SK-N-SH (cell line): Measurements from ENCODE around the gene PLOD3. TPM values are rescaled to one million over a fixed set of nuclear protein-coding genes. Genes with fewer than 3 reads are reported as not detected.

Experiments
- CTCF ChIA-PET: fragments of 300-600, 350-600 bp; formaldehyde crosslinking; extraction: SDS; loops from one replicate; lab custom pipeline; 2021; lab: Yijun Ruan, JAX
- POLR2A ChIA-PET: fragments of 350-600 bp; sonication (Branson Sonifier 250); formaldehyde crosslinking; extraction: SDS; loops from one replicate; lab custom pipeline; 2020; ENCODE audit warnings: antibody characterized with exemption, inconsistent platforms; lab: Yijun Ruan, JAX
- DNase-seq: peaks from one replicate; pipeline ENCODE4 v3.0.0; 2012
- H2AFZ ChIP-seq: fragments of 200-600 bp; sonication (generic); 2 replicates; pipeline ENCODE4 v1.8.1; 2016; ENCODE audit warnings: antibody characterized with exemption, mild to moderate bottlenecking, low read depth
- H3F3A ChIP-seq: fragments of 200-600 bp; sonication (generic); replicated peaks from 2 replicates; pipeline ENCODE3; 2016; ENCODE audit warnings: antibody characterized with exemption, mild to moderate bottlenecking; ENCODE audit not compliant: insufficient read depth
- H3K27ac ChIP-seq, 2 experiments: fragments of 200-500 bp in 1 of 2; fragments of 200-600 bp in 1 of 2; sonication (Bioruptor generic) in 1 of 2; sonication (generic), shearing (Covaris generic) in 1 of 2; 2 replicates each; pipeline versions ENCODE4 v1.5.1 to v1.6.1; 2014 to 2016; ENCODE audit warnings: low read depth in 2 of 2, inconsistent platforms in 1 of 2, low read length in 1 of 2, mild to moderate bottlenecking in 1 of 2, mixed read lengths in 1 of 2
- H3K27me3 ChIP-seq: fragments of 200-600 bp; sonication (generic), shearing (Covaris generic); 2 replicates; pipeline ENCODE4 v1.6.1; 2016; ENCODE audit warnings: mixed run types; ENCODE audit not compliant: insufficient read depth
- H3K36me3 ChIP-seq, 2 experiments: fragments of 200-500 bp in 1 of 2; fragments of 200-600 bp in 1 of 2; sonication (Bioruptor generic) in 1 of 2; sonication (generic) in 1 of 2; replicated peaks in 1 of 2; 2 replicates each; pipeline versions ENCODE3 to v1.5.1; 2014 to 2016; ENCODE audit warnings: low read length in 1 of 2, mild to moderate bottlenecking in 1 of 2; ENCODE audit not compliant: insufficient read depth in 2 of 2, control insufficient read depth in 1 of 2
- H3K4me1 ChIP-seq, 2 experiments: fragments of 200-500 bp in 1 of 2; fragments of 200-600 bp in 1 of 2; sonication (Bioruptor generic) in 1 of 2; sonication (generic), shearing (Covaris generic) in 1 of 2; 2 replicates each; pipeline versions ENCODE4 v1.5.1 to v1.6.1; 2014 to 2016; ENCODE audit warnings: low read depth in 1 of 2, low read length in 1 of 2, mixed run types in 1 of 2; ENCODE audit not compliant: insufficient read depth in 2 of 2, control insufficient read depth in 1 of 2
- H3K4me2 ChIP-seq: fragments of 200-600 bp; sonication (generic), shearing (Covaris generic); 2 replicates; pipeline ENCODE4 v1.6.1; 2017; ENCODE audit warnings: mixed run types
- H3K4me3 ChIP-seq, 2 experiments: fragments of 200-500 bp in 1 of 2; fragments of 200-600 bp in 1 of 2; sonication (Bioruptor generic) in 1 of 2; sonication (generic), shearing (Covaris generic) in 1 of 2; 2 replicates each; pipeline versions ENCODE4 v1.5.1 to v1.8.1; 2014 to 2016; ENCODE audit warnings: low read depth in 2 of 2, inconsistent platforms in 1 of 2, low read length in 1 of 2, mild to moderate bottlenecking in 1 of 2, mixed read lengths in 1 of 2, moderate library complexity in 1 of 2
- H3K79me2 ChIP-seq: fragments of 200-600 bp; sonication (generic); 2 replicates; pipeline ENCODE4 v1.8.1; 2017; ENCODE audit warnings: mild to moderate bottlenecking; ENCODE audit not compliant: insufficient read depth
- H3K9ac ChIP-seq: fragments of 200-600 bp; sonication (generic); 2 replicates; pipeline ENCODE4 v1.6.1; 2017; ENCODE audit warnings: mixed run types
- H3K9me2 ChIP-seq: fragments of 200-600 bp; sonication (generic); 2 replicates; pipeline ENCODE4 v1.6.1; 2017; ENCODE audit warnings: mixed run types
- H3K9me3 ChIP-seq: fragments of 200-600 bp; sonication (generic); 2 replicates; pipeline ENCODE4 v1.6.1; 2017; ENCODE audit warnings: mixed run types, mild to moderate bottlenecking, moderate library complexity
- H4K20me1 ChIP-seq: fragments of 200-600 bp; sonication (generic); 2 replicates; pipeline ENCODE4 v1.6.1; 2017; ENCODE audit warnings: mild to moderate bottlenecking, mixed run types; ENCODE audit not compliant: insufficient read depth
- CHD2 ChIP-seq: fragments of 150-350 bp; IDR thresholded peaks from 2 replicates; pipeline ENCODE4 v1.6.1; 2018; ENCODE audit warnings: low read length; ENCODE audit not compliant: partially characterized antibody
- FOXM1 ChIP-seq: IDR thresholded peaks from 2 replicates; pipeline ENCODE4 v1.4.0; 2012; ENCODE audit warnings: low read depth, mild to moderate bottlenecking
- GABPA ChIP-seq: IDR thresholded peaks from 2 replicates; pipeline ENCODE4 v1.4.0; 2012; ENCODE audit warnings: low read depth, mild to moderate bottlenecking
- GATA2 ChIP-seq: sonication (generic); formaldehyde crosslinking; IDR thresholded peaks from 2 replicates; pipeline ENCODE4 v1.5.0; 2020; ENCODE audit warnings: mild to moderate bottlenecking, missing genetic modification reagents
- IRF3 ChIP-seq: fragments of 150-350 bp; IDR thresholded peaks from 2 replicates; pipeline ENCODE4 v1.6.1; 2016; ENCODE audit warnings: mild to moderate bottlenecking, low read depth, low read length
- MAX ChIP-seq: IDR thresholded peaks from 2 replicates; pipeline ENCODE4 v1.4.0; 2012; ENCODE audit warnings: low read depth
- MXI1 ChIP-seq: IDR thresholded peaks from 2 replicates; pipeline ENCODE4 v1.6.1; 2012; ENCODE audit warnings: mild to moderate bottlenecking, low read depth, low read length, improper control_type of control experiment
- PBX3 ChIP-seq: IDR thresholded peaks from 2 replicates; pipeline ENCODE4; 2012
- TEAD4 ChIP-seq: IDR thresholded peaks from 2 replicates; pipeline ENCODE4 v1.4.0; 2012; ENCODE audit warnings: mild to moderate bottlenecking, borderline replicate concordance; ENCODE audit not compliant: insufficient read depth
- WGBS: methylation state at CpG from one replicate; pipeline ENCODE4 v1.1.6; 2017; ENCODE audit warnings: low lambda C conversion rate; 5-methylcytosine and 5-hydroxymethylcytosine counted together
- polyA plus RNA-seq, 3 experiments: library from polyadenylated mRNA; depleted of rRNA; stranded (reverse); fragments of >200 nt; gene quantifications; 2 replicates each; pipeline ENCODE4 v1.2.3, GENCODE V29; 2012
- TF ChIP-seq, protein P1 (sequence below): IDR thresholded peaks from 2 replicates; pipeline ENCODE4 v1.6.1; 2012; ENCODE audit warnings: mild to moderate bottlenecking, low read depth, low read length, moderate library complexity

PLOD3 gene
- polyA plus RNA-seq, 1 of the 3 experiments (the other 2 are of a cell fraction), result 276 TPM

DNA sequence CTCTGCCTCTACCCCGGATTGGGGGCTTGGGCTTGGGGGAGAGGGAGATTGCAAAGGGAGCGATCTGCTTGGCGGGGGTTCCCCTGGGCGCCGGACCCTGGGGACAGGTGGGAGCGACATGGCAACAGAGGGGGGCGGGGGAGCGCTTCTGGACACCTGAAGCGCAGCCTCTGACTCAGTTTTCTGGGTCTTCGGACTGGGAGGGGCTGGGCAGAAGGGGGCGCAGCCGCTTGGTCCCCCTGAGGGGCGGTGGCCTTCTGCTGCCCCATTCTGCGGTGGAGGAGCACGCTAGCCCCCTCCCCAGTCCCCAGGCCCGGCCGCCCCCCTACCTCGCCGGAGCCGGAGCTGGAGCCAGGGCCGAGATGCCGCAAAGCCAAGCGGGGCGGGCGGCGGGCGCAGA, 37.7 kb downstream of the PLOD3 start:
- Histone ChIP-seq H2AFZ (peak overlapping the region; percentile 67; the same call in 1 of the 2 replicates), H3F3A (peaks cover 4% of the 10 kb centered on the region), H4K20me1 (no peaks in the 10 kb centered on the region), H3K9me3 (no peaks in the 10 kb centered on the region), H3K27ac (peak overlapping the region in 1 of 2 experiments; percentile 28; a peak in 1 of 4 replicates), H3K27me3 (peaks cover 28% of the 10 kb centered on the region)
- POLR2A ChIA-PET, result interaction anchor here (0.5 to 1.7 kb wide), 7 partner anchors 9 to 36 kb away, joined by 3 to 9 read pairs (median 5); partner anchors contain the start of gene VGF
- TF ChIP-seq GABPA (no peak), MAX (no peak), GATA2 (CRISPR knock-in tag) (no peak), TEAD4 (no peak), IRF3 (no peak), FOXM1 (no peak), PBX3 (no peak), CHD2 (no peak)
- TF ChIP-seq, protein P1, sequence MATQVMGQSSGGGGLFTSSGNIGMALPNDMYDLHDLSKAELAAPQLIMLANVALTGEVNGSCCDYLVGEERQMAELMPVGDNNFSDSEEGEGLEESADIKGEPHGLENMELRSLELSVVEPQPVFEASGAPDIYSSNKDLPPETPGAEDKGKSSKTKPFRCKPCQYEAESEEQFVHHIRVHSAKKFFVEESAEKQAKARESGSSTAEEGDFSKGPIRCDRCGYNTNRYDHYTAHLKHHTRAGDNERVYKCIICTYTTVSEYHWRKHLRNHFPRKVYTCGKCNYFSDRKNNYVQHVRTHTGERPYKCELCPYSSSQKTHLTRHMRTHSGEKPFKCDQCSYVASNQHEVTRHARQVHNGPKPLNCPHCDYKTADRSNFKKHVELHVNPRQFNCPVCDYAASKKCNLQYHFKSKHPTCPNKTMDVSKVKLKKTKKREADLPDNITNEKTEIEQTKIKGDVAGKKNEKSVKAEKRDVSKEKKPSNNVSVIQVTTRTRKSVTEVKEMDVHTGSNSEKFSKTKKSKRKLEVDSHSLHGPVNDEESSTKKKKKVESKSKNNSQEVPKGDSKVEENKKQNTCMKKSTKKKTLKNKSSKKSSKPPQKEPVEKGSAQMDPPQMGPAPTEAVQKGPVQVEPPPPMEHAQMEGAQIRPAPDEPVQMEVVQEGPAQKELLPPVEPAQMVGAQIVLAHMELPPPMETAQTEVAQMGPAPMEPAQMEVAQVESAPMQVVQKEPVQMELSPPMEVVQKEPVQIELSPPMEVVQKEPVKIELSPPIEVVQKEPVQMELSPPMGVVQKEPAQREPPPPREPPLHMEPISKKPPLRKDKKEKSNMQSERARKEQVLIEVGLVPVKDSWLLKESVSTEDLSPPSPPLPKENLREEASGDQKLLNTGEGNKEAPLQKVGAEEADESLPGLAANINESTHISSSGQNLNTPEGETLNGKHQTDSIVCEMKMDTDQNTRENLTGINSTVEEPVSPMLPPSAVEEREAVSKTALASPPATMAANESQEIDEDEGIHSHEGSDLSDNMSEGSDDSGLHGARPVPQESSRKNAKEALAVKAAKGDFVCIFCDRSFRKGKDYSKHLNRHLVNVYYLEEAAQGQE, result no peak
- TF ChIP-seq, all 33 proteins: peak for 0
- no peaks in the 10 kb centered on the region for H3K79me2 ChIP-seq
- CTCF ChIA-PET, result interaction anchor here (0.7 to 5.4 kb wide), 11 partner anchors 9 to 103 kb away, joined by 3 to 52 read pairs (median 5); partner anchors contain the start of genes FIS1 and VGF
- peak overlapping the region; percentile 72 for H3K4me2 ChIP-seq
- WGBS, result 5% methylated on average over 7 of the region's 27 CpGs
- no peak overlapping the region for H3K9ac ChIP-seq
- H3K4me3 ChIP-seq, result peak overlapping the region; percentile 39 to 48; a peak in 3 of 4 replicates
- H3K9me2 ChIP-seq, result no peaks in the 10 kb centered on the region
- no peaks in the 10 kb centered on the region for H3K36me3 ChIP-seq
- peaks cover 0 to 16% of the 10 kb centered on the region in 2 experiments; a peak in 1 of 4 replicates for H3K4me1 ChIP-seq
- peak; percentile 70 for DNase-seq

DNA sequence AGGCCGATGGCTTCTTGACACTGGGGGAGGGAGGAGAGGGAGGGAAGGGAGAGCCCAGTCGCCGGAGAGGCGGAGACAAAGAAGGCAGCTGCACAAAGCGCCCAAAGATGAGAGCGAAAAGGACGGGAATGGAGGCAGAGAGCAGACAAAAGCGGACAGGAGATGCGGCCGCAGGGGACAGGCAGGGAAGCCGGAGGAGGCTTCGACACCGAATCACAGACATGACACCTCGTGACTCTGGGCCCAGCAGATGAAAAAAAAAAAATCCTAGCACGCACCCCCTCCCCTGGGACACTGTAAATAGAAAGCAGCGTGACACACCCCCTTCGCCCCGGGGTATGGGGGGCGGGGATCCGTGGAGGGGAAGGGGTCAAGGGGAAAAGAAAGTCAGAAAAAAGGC, 38.3 kb downstream of the PLOD3 start:
- peak; percentile 81 for DNase-seq
- Histone ChIP-seq H4K20me1 (no peaks in the 10 kb centered on the region), H3F3A (no peaks in the 10 kb centered on the region), H3K27ac (no peak overlapping the region; a peak in 1 of 4 replicates), H3K36me3 (no peaks in the 10 kb centered on the region), H3K9me3 (no peaks in the 10 kb centered on the region), H3K27me3 (peaks cover 28% of the 10 kb centered on the region), H3K9me2 (no peaks in the 10 kb centered on the region), H3K4me1 (peaks cover 0 to 16% of the 10 kb centered on the region in 2 experiments; a peak in 1 of 4 replicates), H3K4me3 (peak overlapping the region; percentile 48 to 49; a peak in 3 of 4 replicates), H2AFZ (peak overlapping the region; percentile 47; the same call in 1 of the 2 replicates), H3K9ac (no peak overlapping the region), H3K79me2 (no peaks in the 10 kb centered on the region), H3K4me2 (peak overlapping the region; percentile 72)
- TF ChIP-seq MXI1, result peak; percentile 76
- TF ChIP-seq IRF3, result no peak
- 6% methylated on average over 20 of the region's 20 CpGs for whole genome bisulfite sequencing
- ChIA-PET CTCF (interaction anchor here (1.0 to 6.7 kb wide), 8 partner anchors 8 to 37 kb away, joined by 3 to 43 read pairs (median 6); no protein-coding TSS in a partner anchor), POLR2A (interaction anchor here (1.0 to 2.1 kb wide), 4 partner anchors 10 to 39 kb away, joined by 3 to 9 read pairs (median 3); partner anchors contain the start of genes VGF and ZNHIT1)
